HG03097 (cell line): Measurements from ENCODE around the gene NCKAP5.

ENCODE experiments used
- ATAC-seq: cut with Tn5 transposase; IDR thresholded peaks from one replicate; pipeline ENCODE4 v1.9.1; 2021; ENCODE audit not compliant: unreplicated experiment, low FRiP score

The NCKAP5 gene

DNA sequence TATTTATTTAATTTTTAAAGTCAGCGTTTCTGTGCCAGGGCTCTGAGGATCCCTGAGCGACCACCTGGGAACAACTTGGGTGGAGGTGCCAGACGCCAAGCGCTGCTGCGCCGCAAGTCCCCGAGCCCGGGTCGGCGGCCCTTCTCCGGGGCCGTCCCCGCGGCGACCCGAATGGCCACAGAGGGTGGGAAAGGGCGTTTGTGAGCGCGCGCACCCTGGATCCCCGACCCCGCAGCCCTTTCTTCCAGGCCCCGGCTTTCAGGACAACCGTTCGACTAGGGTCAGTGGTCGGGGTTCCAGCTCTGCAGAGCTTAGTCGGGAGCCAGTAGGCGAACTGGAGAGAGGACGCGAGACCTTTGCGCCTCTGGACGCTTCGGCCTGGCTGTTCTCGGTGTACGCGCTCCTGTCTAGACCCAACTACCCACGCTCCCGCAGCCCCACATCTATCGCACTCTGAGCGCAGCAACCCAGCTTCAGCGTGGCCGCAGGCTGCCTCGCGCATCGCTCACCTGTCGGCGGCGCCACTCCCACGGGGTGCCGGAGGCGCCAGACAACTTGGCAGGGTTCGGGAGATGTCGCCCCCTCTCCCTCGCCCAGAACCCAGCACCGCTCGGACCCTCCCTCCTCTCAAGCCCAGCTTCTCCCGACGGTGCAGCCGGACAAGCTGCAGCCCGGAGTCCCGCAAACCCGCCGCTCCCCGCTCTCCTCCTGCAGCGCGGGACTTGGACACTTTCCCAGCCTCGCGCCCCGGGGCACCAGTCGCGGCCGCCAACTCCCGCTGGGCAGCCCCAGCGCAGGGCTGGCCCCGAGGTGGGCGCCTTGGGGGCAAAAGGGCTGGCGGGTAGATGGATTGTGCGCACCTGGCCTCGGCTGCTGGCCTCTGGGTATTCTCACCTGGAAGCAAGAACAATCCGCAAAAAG is 899.0 kb downstream of the NCKAP5 start:
- ATAC-seq: no peak

DNA sequence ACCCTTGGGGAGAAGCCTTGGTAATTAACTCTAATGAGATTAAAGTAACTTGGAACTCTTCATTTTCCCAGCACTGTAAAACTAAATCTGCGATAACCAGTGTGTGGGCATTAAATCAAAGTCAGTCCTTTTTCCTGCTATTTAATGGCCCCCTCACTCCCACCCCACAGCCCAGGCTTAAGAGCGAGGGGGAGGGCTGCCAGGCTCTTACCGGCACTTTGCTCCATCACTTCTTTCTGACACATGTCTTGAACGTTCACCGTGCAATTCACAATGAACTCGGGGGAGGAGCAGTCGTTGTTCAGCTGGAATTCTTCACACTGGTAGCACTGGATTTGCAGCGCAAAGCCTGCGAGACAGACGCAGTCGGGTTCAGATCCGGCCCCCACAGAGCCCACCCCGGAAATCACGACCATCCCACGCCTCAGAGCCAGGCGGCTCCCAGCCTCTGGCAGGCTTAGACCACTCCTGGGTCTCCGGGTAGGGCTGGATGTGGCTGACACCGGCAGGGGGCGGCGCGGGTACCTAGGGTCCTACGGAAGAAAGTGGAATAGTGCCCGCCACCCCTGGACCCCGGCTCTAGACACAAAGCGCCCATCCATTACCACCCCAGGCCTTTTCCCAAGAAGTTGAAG is 900.0 kb downstream of the NCKAP5 start:
- no peak for ATAC-seq

DNA sequence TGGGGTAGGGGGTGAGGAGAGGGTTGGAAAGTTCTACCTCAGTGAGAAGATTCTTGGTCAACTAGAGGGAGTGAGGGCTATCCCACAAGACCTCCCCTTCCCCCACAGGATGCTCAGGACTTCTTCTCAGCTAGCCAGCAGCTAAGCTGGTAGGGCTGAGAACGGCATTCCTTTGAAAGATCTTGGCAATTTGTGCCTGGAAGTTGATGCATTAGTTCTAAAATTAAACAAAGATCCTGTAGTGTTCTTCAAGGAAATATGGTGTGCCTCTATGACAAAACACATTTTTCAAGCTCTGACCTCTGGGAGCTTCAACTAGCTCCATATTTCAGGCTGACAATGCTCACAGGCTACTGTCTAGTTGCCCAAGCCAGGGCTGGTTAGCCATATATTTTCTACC is 900.6 kb downstream of the NCKAP5 start:
- ATAC-seq: no peak

DNA sequence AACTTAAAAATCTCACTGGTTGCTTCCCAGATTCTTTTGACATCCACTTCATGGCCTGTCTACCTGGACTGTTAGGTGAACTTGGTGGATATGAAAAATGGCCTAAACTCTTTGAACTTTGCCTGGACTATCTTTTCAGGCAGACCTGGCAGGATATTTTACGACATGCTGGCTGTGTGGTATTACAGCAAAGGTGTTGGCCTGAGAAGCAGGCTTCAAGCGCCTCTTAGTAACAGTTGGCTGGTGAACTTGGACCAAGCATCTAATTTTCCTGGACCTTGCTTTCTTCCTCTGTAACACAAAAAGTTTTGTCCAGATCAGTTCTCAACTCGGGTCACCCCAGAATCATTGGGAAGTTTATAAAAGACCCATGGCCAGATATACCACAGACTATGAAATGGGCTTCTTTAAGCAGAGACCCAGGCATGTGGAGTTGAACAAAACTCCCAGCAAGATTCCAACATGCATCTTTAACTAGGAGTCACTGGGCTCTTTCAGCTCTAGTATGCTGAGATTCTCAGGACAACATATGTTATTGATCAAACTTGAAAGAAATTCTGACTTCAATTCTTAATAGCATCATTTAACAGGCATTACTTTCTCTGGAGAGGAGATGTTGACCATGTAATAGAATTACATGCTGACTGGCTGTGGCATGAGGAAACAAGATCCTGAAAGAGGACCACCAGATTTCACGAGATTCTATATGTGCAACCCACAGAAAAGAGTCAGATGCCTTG is 902.7 kb downstream of the NCKAP5 start:
- ATAC-seq: no peak

DNA sequence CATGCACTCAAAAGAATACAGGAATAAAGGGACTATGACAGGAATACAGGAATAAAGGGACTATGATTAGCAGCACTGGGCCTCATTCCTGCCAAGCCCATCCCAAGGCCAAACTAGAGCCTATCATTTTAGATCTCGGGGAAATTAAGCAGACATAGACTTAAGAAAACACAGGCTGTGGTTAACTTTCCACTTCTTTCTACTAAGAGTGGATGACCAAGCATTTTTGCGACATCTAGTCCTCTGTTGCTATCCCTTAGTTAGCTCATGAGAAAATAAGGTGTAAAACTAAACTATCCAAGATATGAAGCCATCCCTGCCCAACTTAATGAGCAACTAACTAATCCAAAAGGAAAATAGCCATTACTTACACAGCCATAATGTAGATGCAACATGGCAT is 904.2 kb downstream of the NCKAP5 start:
- ATAC-seq: no peak

DNA sequence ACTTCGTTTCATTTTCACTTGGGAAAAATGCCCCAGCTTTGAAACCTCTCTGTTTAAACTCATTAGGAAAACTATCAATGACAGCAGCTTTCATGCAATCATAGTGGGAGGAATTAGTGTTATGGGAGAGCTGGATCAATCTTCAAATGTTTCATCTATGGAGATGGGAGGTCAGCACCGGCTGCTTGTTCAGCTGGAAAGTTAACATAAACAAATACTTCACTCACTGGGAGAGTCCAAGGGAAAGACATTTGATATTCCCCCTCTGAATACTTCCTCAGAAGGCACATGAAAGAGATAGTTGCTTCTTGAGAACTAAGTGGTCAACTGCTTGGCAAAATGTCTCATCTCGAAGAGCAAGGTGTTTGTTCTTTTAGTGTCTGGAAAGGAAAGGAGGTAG is 905.5 kb downstream of the NCKAP5 start:
- ATAC-seq: no peak

DNA sequence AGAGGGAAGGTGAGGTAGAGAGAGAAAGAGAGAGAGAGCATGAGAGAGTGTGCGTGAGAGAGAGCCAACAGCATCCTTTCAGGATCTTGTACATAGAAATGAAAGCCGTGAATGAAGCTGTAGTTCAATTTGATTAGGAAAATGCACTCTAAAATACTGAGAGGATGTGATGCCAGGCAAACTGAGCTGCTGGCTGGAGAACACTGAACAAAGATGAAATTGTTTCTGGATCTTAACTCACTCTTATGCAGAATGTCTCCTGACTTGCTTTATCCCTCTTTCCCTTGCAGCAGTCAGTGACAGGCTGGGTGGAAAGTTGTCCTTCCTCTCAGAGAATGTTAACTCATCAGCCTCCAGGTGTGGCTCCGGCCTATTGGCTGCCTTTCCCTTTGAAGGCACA is 908.9 kb downstream of the NCKAP5 start:
- ATAC-seq: no peak

DNA sequence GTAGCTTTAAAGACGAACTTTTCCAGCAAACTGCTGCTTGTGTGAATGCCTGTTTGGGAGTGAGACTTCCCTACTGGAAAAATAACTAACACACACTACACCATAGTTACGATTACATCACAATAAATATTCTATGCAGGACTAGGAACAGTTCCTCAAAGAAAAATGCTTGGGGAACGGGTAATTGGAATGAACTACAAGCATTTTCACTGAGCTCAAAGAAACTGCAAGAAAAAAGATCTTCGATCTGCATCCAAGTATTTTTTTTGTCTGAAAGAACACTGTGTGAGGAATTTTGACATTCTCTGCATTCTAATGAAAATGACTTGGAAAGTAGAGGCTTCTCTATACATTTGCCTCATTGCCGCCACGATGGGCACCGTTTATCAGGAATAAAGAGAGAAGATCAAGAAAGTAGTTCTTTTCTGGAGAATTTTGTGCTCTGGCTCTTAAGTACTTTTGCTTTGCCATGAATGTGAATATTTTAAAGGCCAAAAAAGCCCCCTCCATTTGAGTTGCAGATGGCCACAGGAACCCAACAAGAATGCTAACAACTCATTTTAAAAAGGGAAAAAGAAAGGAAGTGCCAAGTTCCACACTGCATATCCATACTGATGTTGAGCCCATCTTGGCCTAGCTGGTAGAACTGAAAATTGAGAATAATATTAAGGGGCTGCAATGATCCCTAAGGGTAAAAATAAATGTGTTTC is 911.8 kb downstream of the NCKAP5 start:
- no peak for ATAC-seq

DNA sequence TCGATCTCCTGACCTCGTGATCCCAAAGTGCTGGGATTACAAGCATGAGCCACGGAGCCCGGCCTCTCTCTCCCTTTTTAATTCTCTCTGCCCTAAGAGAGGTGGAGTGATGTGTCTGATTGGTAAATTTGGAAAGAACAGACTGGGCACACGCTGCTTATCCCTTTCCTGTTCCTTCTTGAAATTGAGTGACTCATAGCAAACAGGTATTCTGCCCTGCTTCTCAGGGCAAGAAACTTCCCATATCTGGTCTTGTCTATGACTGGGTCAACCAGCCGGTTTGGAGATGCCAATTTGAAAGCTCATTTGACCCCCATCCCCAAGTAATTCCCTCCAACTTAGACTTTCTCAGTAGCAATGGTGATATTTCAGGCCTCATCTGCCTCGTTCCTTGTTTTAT is 913.3 kb downstream of the NCKAP5 start:
- ATAC-seq: no peak

DNA sequence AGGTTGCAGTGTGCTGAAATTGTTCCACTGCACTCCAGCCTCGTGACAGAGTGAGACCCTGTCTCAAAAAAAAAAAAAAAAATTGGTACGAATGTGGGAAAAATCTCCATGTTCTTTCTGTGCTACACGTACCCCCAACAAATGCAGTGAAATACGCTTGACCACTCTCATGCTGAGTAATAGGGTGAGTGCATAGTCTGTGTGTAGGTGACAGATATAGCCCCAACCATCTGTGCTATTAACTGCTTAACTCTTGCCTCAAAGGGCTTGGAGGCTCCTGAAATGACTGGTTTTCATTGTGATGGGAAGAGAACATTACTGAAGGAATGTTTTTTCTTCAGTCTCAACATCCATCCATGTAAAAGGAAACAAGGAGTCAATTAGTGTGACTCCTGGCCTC is 913.9 kb downstream of the NCKAP5 start:
- ATAC-seq: no peak

DNA sequence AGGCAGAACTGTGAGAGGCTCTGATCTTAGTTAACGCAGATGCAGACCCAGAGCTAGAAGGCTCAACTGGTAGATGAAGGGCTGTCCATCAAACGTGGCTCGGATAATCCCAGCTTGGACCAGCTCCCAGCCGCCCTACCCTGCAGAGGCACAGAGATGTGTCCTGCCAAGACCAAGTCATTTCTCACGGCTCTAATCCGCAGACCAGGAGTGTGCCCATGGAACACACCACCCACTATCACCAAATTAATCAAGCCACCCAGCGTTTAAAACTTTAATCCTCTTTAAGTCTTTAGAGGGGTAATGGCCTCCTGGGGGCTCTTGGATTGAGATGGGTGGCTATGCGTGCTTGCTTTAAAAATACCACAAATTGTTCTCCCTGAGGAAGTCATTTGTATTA is 915.8 kb downstream of the NCKAP5 start:
- ATAC-seq: no peak

DNA sequence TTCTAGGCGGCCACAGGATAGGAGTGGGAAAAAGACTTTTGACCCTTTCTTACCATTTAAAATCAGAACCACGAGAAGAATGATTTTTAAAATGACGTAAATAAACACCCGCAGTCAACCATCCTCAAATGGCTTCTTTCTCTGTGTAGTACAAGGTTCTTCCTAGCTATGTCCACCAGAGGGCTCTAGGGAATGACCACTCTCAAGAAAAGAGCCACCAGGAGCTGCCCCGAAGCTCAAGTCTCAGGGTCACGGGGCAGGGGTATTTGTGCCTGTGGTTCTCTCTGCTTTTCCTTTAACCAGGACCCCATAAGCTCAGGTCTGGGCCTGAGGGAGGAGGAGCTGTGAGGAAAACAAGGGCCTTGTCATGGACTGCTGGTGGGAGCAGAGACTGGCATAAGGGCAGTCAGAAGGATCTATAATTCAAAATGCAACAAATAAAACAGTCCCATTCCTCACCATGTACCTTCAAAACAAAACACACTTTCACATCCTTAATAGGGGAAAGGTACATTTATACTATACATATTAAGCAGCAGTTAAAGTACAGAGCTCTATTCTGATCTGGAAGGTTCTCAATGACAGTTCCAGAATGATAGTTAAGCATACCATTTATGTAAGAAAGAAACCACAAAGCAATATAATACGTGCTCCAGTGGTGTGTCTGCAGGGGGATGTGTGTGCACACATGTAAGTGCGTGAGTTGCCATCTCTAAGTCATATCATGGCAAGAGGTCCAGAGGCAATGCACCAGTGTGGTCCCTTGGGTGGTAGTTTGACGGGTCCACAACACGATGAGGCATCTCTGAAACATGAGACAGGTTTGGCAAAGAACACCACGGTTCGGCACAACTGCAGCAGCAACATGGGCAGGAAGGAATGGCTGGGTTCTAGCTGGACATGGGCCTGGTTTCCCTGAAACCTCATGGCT is 916.9 kb downstream of the NCKAP5 start:
- no peak for ATAC-seq

DNA sequence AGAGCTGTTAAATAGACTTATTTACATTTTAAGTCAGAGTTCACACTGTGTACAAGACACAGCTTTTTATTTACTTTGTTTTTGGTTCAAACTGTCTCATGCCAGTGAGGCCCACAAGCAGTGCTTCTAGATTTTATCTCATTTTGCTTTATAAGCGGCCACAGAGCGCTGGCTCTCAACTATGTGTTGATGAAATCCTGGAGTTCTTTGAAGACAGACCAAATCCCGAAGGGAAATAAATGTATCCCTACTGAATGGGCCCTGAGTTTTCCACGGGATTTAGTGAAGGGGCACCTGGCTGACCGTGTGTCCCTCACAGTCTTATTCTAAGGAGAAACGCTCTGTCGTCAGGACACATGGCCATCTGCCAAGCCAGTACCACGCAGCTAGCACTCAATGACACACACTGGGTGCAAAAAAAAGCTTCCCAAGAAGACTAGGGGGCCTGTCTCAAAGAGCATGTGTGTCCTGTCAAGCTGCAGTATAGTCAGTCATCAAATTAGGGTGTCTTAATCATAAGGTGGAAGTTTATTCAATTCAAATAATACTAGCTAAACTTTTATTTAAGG is 921.6 kb downstream of the NCKAP5 start:
- ATAC-seq: no peak

DNA sequence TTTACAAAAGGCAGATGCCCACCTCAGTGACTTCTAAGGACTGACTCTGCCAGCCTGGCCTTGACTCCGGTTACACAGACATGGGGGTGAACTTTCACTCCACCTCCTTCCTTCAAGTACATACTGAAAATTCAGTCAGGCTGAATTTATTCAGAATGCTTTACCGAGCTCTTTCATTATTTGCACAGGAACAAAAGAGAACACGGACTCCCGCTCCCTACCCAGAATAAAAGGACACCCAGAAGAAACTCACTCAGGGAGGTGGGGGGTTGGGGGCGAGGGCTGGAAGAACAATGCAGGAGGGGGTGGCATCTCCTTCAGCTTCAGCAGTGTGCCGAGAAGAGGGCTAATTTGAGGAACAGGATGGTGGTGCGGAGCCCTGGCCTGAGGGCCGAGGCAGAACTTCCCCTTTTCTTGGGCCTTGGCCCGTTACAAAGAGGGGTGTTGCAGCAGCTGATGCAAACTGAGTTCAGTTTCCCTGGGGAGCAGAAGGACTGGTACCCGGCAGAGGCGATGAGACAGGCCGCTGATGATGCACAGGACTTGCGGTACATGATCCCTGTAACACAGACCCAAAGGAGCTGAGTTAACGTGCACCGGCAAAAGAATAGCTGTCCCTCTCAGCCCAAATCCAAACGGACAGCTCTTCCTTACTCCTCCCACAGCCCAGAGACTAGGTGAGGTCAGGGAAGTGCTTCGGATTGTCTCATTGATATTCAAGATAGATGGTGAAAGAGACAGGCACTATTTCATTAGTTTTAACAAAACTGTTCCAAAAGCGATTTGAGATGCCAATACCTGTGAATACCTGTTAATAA is 922.3 kb downstream of the NCKAP5 start:
- ATAC-seq: no peak

DNA sequence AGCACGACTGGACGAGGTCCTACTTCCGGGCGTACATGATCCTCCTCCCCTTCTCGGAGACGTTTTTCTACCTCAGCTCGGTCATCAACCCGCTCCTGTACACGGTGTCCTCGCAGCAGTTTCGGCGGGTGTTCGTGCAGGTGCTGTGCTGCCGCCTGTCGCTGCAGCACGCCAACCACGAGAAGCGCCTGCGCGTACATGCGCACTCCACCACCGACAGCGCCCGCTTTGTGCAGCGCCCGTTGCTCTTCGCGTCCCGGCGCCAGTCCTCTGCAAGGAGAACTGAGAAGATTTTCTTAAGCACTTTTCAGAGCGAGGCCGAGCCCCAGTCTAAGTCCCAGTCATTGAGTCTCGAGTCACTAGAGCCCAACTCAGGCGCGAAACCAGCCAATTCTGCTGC is 923.1 kb downstream of the NCKAP5 start:
- ATAC-seq: no peak

DNA sequence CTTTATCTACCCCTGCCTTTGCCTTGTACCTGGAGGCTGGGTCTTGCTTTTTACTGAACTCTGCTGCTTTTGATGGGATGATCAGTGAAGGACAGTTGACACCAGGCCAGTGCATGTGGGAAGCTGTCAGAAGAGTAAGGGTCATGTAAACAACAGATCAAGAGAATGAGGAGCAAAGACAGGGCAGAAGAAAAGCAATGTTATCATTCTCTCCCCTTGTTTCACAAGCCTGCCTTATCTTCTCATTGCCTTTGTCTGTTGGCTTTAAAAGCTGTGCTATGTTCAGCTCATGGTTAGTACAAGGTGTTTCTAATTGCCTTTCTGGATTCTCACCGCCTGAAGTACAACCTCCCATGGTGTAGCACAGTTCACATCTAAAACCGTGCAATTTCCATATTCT is 925.8 kb downstream of the NCKAP5 start:
- ATAC-seq: no peak

DNA sequence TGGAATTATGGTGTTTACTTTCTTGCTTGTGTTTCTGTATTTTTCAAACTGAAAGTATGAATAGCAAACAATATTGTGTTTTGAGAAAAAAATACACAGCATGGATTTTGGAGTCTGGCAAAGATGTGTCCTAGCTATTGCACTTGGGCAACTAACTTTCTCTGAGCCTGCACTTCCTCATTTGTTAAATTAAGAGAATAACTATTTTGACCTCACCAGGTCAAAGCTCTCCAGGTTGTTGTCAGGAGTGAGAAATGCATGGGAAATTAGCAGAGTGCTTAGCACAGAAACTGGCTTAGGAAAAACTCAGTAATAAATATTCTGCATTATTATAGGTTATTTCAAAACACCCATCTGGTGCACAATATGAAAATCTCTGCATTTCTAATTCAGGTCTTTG is 926.4 kb downstream of the NCKAP5 start:
- no peak for ATAC-seq

DNA sequence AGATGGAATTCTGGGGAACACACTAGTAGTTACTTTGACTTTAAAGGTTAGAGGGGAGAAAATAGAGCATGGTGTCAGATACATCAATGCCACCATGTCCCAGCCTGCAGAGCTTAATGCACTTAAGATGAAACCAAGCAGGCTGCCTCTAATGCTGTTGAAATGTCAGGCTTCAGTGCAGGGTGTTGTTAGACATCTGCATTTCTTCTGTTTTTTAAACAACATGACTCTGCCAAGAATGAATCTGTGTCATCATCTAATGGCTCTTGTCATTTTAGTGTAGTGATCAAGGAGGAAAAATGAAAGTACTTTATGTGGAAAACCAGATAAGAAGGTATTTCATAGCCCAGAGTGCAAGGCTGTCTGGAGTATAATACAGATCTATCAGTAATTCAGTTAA is 928.1 kb downstream of the NCKAP5 start:
- ATAC-seq: no peak
